H54 (cell line): ENCODE measurements around the gene C8G.

Experiments used
- DNase-seq: peaks from one replicate; pipeline ENCODE4 v3.0.0; 2011; ENCODE audit warnings: low spot score, mixed read lengths; ENCODE audit not compliant: insufficient read length
- FAIRE-seq: peaks from 3 replicates; lab custom pipeline; 2011; peaks lifted over from hg19 to GRCh38; lab: Jason Lieb, UNC
- POLR2A ChIP-seq: IDR thresholded peaks from 2 replicates; pipeline ENCODE4 v1.6.1; 2011; ENCODE audit warnings: low read depth, mild to moderate bottlenecking, low read length

The C8G gene

GRCh38 chr9:136965771-136966484 lies 20.9 kb downstream of the C8G start:
- TF ChIP-seq POLR2A: no peak
- no peak for FAIRE-seq
- DNase-seq: no peak

GRCh38 chr9:136968333-136969127 lies 23.5 kb downstream of the C8G start:
- no peak for TF ChIP-seq POLR2A
- FAIRE-seq: no peak
- DNase-seq: no peak

GRCh38 chr9:136969150-136969549 lies 24.1 kb downstream of the C8G start:
- no peak for FAIRE-seq
- no peak for TF ChIP-seq POLR2A
- no peak for DNase-seq

GRCh38 chr9:136969774-136970173 lies 24.7 kb downstream of the C8G start:
- FAIRE-seq (no peak), DNase-seq (no peak)
- TF ChIP-seq POLR2A: no peak

GRCh38 chr9:136970361-136970760 lies 25.3 kb downstream of the C8G start:
- DNase-seq: no peak
- FAIRE-seq: no peak
- no peak for TF ChIP-seq POLR2A

- TF ChIP-seq POLR2A: no peak
- FAIRE-seq: no peak
- DNase-seq: no peak
Observed at GRCh38 chr9:136971746-136972145, 26.7 kb downstream of the C8G start.

GRCh38 chr9:136972335-136972734 lies 27.3 kb downstream of the C8G start:
- DNase-seq: no peak
- no peak for TF ChIP-seq POLR2A
- no peak for FAIRE-seq

- FAIRE-seq (no peak), DNase-seq (no peak)
- TF ChIP-seq POLR2A: no peak
Observed at GRCh38 chr9:136972743-136973142, 27.7 kb downstream of the C8G start.

GRCh38 chr9:136973618-136974617 lies 28.9 kb downstream of the C8G start:
- DNase-seq (no peak), FAIRE-seq (no peak)
- no peak for TF ChIP-seq POLR2A

- FAIRE-seq: no peak
- no peak for TF ChIP-seq POLR2A
- peak; percentile 82 for DNase-seq
Observed at GRCh38 chr9:136974817-136975535, 29.9 kb downstream of the C8G start.

GRCh38 chr9:136975644-136976043 lies 30.6 kb downstream of the C8G start:
- FAIRE-seq (no peak), DNase-seq (no peak)
- TF ChIP-seq POLR2A: no peak

- no peak for TF ChIP-seq POLR2A
- no peak for FAIRE-seq
- no peak for DNase-seq
Observed at GRCh38 chr9:136977223-136977622, 32.2 kb downstream of the C8G start, which contains the start of gene PTGDS. PTGDS (plus strand) TSS chr9:136977504; CDS start chr9:136977579, 75 bp downstream.

- TF ChIP-seq POLR2A: no peak
- DNase-seq (no peak), FAIRE-seq (no peak)
Observed at GRCh38 chr9:136977649-136978072, 32.6 kb downstream of the C8G start.
